Measurements from ENCODE around the gene OSGEP. TPM values are rescaled to one million over a fixed set of nuclear protein-coding genes. Genes with fewer than 3 reads are reported as not detected.

OSGEP gene
- total RNA-seq, 1 experiment from 2014 or later, result 50.8 TPM

- H3K56ac ChIP-seq (ENCODE audit: insufficient read length, low read depth, low read length), result no peak overlapping the region
- H4K8ac ChIP-seq (replicated peaks; ENCODE audit: insufficient read length, low read depth, low read length), result no peak overlapping the region
- peak overlapping the region; percentile 65 for H3K9ac ChIP-seq (ENCODE audit: extremely low read depth, insufficient read length, low read length)
- peaks cover 4% of the 10 kb centered on the region for H3K23me2 ChIP-seq (ENCODE audit: insufficient read length, low read depth, low read length, poor library complexity, severe bottlenecking)
- H3K14ac ChIP-seq (ENCODE audit: insufficient read depth, low read length), result no peak overlapping the region
- H3T11ph ChIP-seq (ENCODE audit: low read length), result no peak overlapping the region
- H2BK15ac ChIP-seq (ENCODE audit: low read depth, low read length), result no peak overlapping the region
- WGBS (ENCODE audit: extremely low coverage, insufficient read length, low lambda C conversion rate), result no CpG with 5 or more reads among the region's 7 CpGs
- no peaks in the 10 kb centered on the region for H3K27me3 Mint-ChIP-seq (ENCODE audit: low read depth)
- H3K4me1 Mint-ChIP-seq, result peaks cover 21% of the 10 kb centered on the region in 2 experiments
- no peak for DNase-seq
- TF ChIP-seq CTCF (conservative IDR thresholded peaks at IDR 0.05), result no peak
- no peaks in the 10 kb centered on the region for H3K79me1 ChIP-seq (ENCODE audit: insufficient read depth, low read depth, low read length, poor library complexity, severe bottlenecking)
- H2BK5ac ChIP-seq (ENCODE audit: insufficient read length, low read length), result no peak overlapping the region
- H4K91ac ChIP-seq (ENCODE audit: insufficient read length, low read depth, low read length), result no peak overlapping the region
- no peak overlapping the region for H3K27ac ChIP-seq (ENCODE audit: insufficient read length, low read depth, low read length)
- peak overlapping the region; percentile 70 for H3K4me2 ChIP-seq (ENCODE audit: insufficient read depth, insufficient read length, low read length)
- H3K27ac Mint-ChIP-seq, result no peak overlapping the region; a peak in 2 of 7 replicates
- H3K23ac ChIP-seq (ENCODE audit: insufficient read length, low read depth, low read length), result no peak overlapping the region
- H3K4ac ChIP-seq (ENCODE audit: low read depth, low read length), result no peak overlapping the region
- no peaks in the 10 kb centered on the region for H3K79me2 ChIP-seq (ENCODE audit: insufficient read depth, low read length)
- H4K20me1 ChIP-seq (ENCODE audit: control insufficient read depth, insufficient read depth, insufficient read length), result no peaks in the 10 kb centered on the region
- H3K36me3 Mint-ChIP-seq (ENCODE audit: insufficient read depth in 1 of 3, low read depth in 3 of 3), result peaks cover 2 to 8% (median 7%) of the 10 kb centered on the region in 3 experiments; a peak in 4 of 7 replicates
- no peak overlapping the region for H2BK12ac ChIP-seq (ENCODE audit: insufficient read length, low read depth, low read length)
- H4K5ac ChIP-seq (ENCODE audit: insufficient read length, low read depth, low read length), result no peak overlapping the region
- H2BK20ac ChIP-seq (ENCODE audit: low read depth, low read length, poor library complexity, severe bottlenecking), result no peak overlapping the region
- H3K18ac ChIP-seq (ENCODE audit: insufficient read length, low read depth, low read length), result no peak overlapping the region
- no peak overlapping the region for H2AFZ ChIP-seq (ENCODE audit: low read length)
- no peaks in the 10 kb centered on the region for H3K27me3 ChIP-seq (ENCODE audit: insufficient read depth, low read length)
- no peak overlapping the region for H2BK120ac ChIP-seq (ENCODE audit: low read depth, low read length, poor library complexity, severe bottlenecking)
- H3K9me3 Mint-ChIP-seq, result no peaks in the 10 kb centered on the region
- H3K4me3 Mint-ChIP-seq, result peak overlapping the region; percentile 78 to 91
- H3K4me1 ChIP-seq (ENCODE audit: insufficient read depth, low read length), result no peaks in the 10 kb centered on the region
- H2AK5ac ChIP-seq (ENCODE audit: insufficient read length, low read length), result no peak overlapping the region
- H3K9me3 ChIP-seq (ENCODE audit: control insufficient read depth, low read depth, low read length), result no peaks in the 10 kb centered on the region
Observed at GRCh38 chr14:20412411-20412810, 42.2 kb downstream of the OSGEP start.
